ENCODE results near the gene SPART.

DNA sequence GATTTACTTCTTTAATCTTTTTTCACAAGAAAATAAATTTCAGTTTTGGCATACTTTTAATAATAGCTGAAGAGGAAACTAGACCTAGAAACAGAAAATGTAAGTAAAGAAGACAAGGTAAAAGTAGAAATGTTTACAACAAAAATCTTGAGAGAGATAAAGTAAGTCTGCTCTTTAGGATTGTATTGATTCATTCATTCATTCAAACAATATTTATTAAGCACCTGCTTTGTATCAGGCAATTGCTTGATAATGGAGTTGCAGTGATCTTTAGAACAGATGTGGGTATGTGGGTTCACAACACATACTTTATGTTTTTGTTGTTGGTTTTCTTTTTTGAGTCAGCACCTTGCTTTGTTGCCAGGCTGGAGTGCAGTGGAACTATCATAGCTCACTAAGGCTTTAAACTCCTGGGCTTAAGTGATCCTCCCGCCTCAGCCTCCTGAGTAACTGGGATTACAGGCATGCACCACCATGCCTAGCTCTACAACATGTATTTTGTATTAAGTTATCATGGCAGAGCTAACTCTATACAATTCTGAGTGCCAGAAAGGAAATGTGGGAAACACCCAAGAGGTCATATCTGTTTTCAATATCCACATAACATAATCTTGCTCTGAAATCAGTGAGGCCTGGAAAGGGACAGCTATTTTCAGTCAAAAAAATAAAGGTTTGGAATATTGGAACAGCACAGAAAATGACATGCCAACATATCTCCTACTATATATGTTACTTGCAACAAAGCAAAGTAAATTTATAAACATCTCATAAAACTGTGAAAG lies 8.8 kb upstream of the SPART start:
- TF ChIP-seq, protein P1, sequence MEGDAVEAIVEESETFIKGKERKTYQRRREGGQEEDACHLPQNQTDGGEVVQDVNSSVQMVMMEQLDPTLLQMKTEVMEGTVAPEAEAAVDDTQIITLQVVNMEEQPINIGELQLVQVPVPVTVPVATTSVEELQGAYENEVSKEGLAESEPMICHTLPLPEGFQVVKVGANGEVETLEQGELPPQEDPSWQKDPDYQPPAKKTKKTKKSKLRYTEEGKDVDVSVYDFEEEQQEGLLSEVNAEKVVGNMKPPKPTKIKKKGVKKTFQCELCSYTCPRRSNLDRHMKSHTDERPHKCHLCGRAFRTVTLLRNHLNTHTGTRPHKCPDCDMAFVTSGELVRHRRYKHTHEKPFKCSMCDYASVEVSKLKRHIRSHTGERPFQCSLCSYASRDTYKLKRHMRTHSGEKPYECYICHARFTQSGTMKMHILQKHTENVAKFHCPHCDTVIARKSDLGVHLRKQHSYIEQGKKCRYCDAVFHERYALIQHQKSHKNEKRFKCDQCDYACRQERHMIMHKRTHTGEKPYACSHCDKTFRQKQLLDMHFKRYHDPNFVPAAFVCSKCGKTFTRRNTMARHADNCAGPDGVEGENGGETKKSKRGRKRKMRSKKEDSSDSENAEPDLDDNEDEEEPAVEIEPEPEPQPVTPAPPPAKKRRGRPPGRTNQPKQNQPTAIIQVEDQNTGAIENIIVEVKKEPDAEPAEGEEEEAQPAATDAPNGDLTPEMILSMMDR (IDR thresholded peaks at IDR 0.05 in 8 of 11, conservative IDR thresholded peaks at IDR 0.05 in 3 of 11): no peak
- TF ChIP-seq POLR2A (IDR thresholded peaks at IDR 0.05): no peak
- no peak for TF ChIP-seq POLR2AphosphoS5 (IDR thresholded peaks at IDR 0.05)
